ENCODE measurements around the gene SEPTIN3.

The SEPTIN3 gene

GRCh38 chr22:41949297-41949965 lies 19.8 kb upstream of the SEPTIN3 start:
- peaks cover 32% of the 10 kb centered on the region for H3K79me2 ChIP-seq (ENCODE audit: low read length)
- peak overlapping the region; percentile 65 for H3K4me3 ChIP-seq (ENCODE audit: low read length)
- H3K27ac ChIP-seq (ENCODE audit: low read length) = peak overlapping the region; percentile 74
- H3K27me3 ChIP-seq (ENCODE audit: low read depth, low read length) = no peaks in the 10 kb centered on the region
- peak overlapping the region; percentile 48; the same call in 1 of the 2 replicates for H2AFZ ChIP-seq (ENCODE audit: low read depth, low read length)
- H3K4me1 ChIP-seq (ENCODE audit: low read length) = peaks cover 76% of the 10 kb centered on the region
- TF ChIP-seq EZH2phosphoT487 (IDR thresholded peaks at IDR 0.05; ENCODE audit: low read depth) (no peak), CTCF (IDR thresholded peaks at IDR 0.05; ENCODE audit: low read depth, low read length) (no peak)
- H4K20me1 ChIP-seq (ENCODE audit: insufficient read depth, low read length) = no peaks in the 10 kb centered on the region
- H3K4me2 ChIP-seq (ENCODE audit: low read length) = peak overlapping the region; percentile 76
- H3K9me3 ChIP-seq (ENCODE audit: insufficient read depth, low read length) = no peaks in the 10 kb centered on the region
- peak overlapping the region; percentile 73 for H3K9ac ChIP-seq (ENCODE audit: low read length)
- peaks cover 14% of the 10 kb centered on the region for H3K36me3 ChIP-seq (replicated peaks; ENCODE audit: low read depth, low read length)

- Histone ChIP-seq H3K4me1 (ENCODE audit: low read length) (peaks cover 79% of the 10 kb centered on the region), H3K27ac (ENCODE audit: low read length) (no peak within 1 kb of the TSS), H3K4me2 (ENCODE audit: low read length) (peak within 1 kb of the TSS; percentile 72)
Measured at GRCh38 chr22:41951898-41952474, 17.3 kb upstream of the SEPTIN3 start, which contains the start of gene SMIM45. SMIM45 (plus strand) TSS chr22:41952150.

GRCh38 chr22:41952713-41953112 lies 16.5 kb upstream of the SEPTIN3 start:
- H3K4me1 ChIP-seq (ENCODE audit: low read length) = peaks cover 76% of the 10 kb centered on the region
- H4K20me1 ChIP-seq (ENCODE audit: insufficient read depth, low read length) = no peaks in the 10 kb centered on the region
- peak overlapping the region; percentile 46 for H3K4me3 ChIP-seq (ENCODE audit: low read length)
- no peak overlapping the region for H3K27ac ChIP-seq (ENCODE audit: low read length)
- H3K9me3 ChIP-seq (ENCODE audit: insufficient read depth, low read length) = no peaks in the 10 kb centered on the region
- H3K4me2 ChIP-seq (ENCODE audit: low read length) = peak overlapping the region; percentile 72
- H3K79me2 ChIP-seq (ENCODE audit: low read length) = peaks cover 8% of the 10 kb centered on the region; the same call in 1 of the 2 replicates
- peak overlapping the region; percentile 12; the same call in 1 of the 2 replicates for H3K9ac ChIP-seq (ENCODE audit: low read length)
- TF ChIP-seq CTCF (IDR thresholded peaks at IDR 0.05; ENCODE audit: low read depth, low read length) = no peak
- TF ChIP-seq EZH2phosphoT487 (IDR thresholded peaks at IDR 0.05; ENCODE audit: low read depth) = no peak
- H2AFZ ChIP-seq (ENCODE audit: low read depth, low read length) = peak overlapping the region; percentile 24; the same call in 1 of the 2 replicates
- H3K36me3 ChIP-seq (replicated peaks; ENCODE audit: low read depth, low read length) = no peaks in the 10 kb centered on the region
- H3K27me3 ChIP-seq (ENCODE audit: low read depth, low read length) = no peaks in the 10 kb centered on the region

More at GRCh38 chr22:41951898-41952474, 17.3 kb upstream of the SEPTIN3 start, which contains the start of gene SMIM45:
- Histone ChIP-seq H2AFZ (ENCODE audit: low read depth, low read length) (peak within 1 kb of the TSS; percentile 24; the same call in 1 of the 2 replicates), H3K9me3 (ENCODE audit: insufficient read depth, low read length) (no peaks in the 10 kb centered on the region), H4K20me1 (ENCODE audit: insufficient read depth, low read length) (no peaks in the 10 kb centered on the region), H3K4me3 (ENCODE audit: low read length) (peak within 1 kb of the TSS; percentile 46), H3K36me3 (replicated peaks; ENCODE audit: low read depth, low read length) (no peaks in the 10 kb centered on the region), H3K27me3 (ENCODE audit: low read depth, low read length) (no peaks in the 10 kb centered on the region), H3K79me2 (ENCODE audit: low read length) (peaks cover 10% of the 10 kb centered on the region; the same call in 1 of the 2 replicates), H3K9ac (ENCODE audit: low read length) (peak within 1 kb of the TSS; percentile 12; the same call in 1 of the 2 replicates)
- peak; percentile 34 for TF ChIP-seq CTCF (IDR thresholded peaks at IDR 0.05; ENCODE audit: low read depth, low read length)
- no peak for TF ChIP-seq EZH2phosphoT487 (IDR thresholded peaks at IDR 0.05; ENCODE audit: low read depth)

GRCh38 chr22:41957941-41958556 lies 11.2 kb upstream of the SEPTIN3 start:
- H3K27ac ChIP-seq (ENCODE audit: low read length) = no peak overlapping the region
- no peak overlapping the region for H3K9ac ChIP-seq (ENCODE audit: low read length)
- H3K79me2 ChIP-seq (ENCODE audit: low read length) = no peaks in the 10 kb centered on the region
- no peaks in the 10 kb centered on the region for H3K9me3 ChIP-seq (ENCODE audit: insufficient read depth, low read length)
- TF ChIP-seq CTCF (IDR thresholded peaks at IDR 0.05; ENCODE audit: low read depth, low read length) = no peak
- TF ChIP-seq EZH2phosphoT487 (IDR thresholded peaks at IDR 0.05; ENCODE audit: low read depth) = no peak
- peaks cover 31% of the 10 kb centered on the region for H3K4me1 ChIP-seq (ENCODE audit: low read length)
- peak overlapping the region; percentile 56 for H3K4me3 ChIP-seq (ENCODE audit: low read length)
- H3K36me3 ChIP-seq (replicated peaks; ENCODE audit: low read depth, low read length) = no peaks in the 10 kb centered on the region
- no peaks in the 10 kb centered on the region for H3K27me3 ChIP-seq (ENCODE audit: low read depth, low read length)
- H4K20me1 ChIP-seq (ENCODE audit: insufficient read depth, low read length) = no peaks in the 10 kb centered on the region
- peak overlapping the region; percentile 75 for H3K4me2 ChIP-seq (ENCODE audit: low read length)
- H2AFZ ChIP-seq (ENCODE audit: low read depth, low read length) = no peak overlapping the region

Data from OCI-LY3 (cell line).